ENCODE results near the gene BNIP2.

Gene BNIP2

GRCh38 chr15:59622289-59622688, 66.8 kb downstream of the BNIP2 start:
- DNase-seq, result peak in 2 of 5 experiments; percentile 22 to 77

GRCh38 chr15:59618406-59618805, 70.7 kb downstream of the BNIP2 start:
- no peak for DNase-seq

GRCh38 chr15:59616379-59616778, 72.7 kb downstream of the BNIP2 start:
- peak in 1 of 5 experiments; percentile 7 for DNase-seq

- DNase-seq, result no peak
Observed at GRCh38 chr15:59615661-59616060, 73.5 kb downstream of the BNIP2 start.

GRCh38 chr15:59614153-59614552, 75.0 kb downstream of the BNIP2 start:
- no peak for DNase-seq

GRCh38 chr15:59611276-59612260, 77.6 kb downstream of the BNIP2 start, which contains the start of gene GCNT3:
GCNT3 (plus strand) TSS chr15:59611783; CDS start chr15:59618239, 6,456 bp downstream.
- no peak for DNase-seq

GRCh38 chr15:59609730-59610712, 79.1 kb downstream of the BNIP2 start:
- DNase-seq, result no peak

Data from T-helper 2 cell (primary cell).